ENCODE data around the gene LRP1B. TPM values are rescaled to one million over a fixed set of nuclear protein-coding genes. Genes with fewer than 3 reads are reported as not detected.

Gene LRP1B
- total RNA-seq, 4 donors from 2014 or later: 3.6 to 10.1 (median 6.1) TPM

GRCh38 chr2:141475801-141476200, 655.0 kb downstream of the LRP1B start:
- ATAC-seq (ENCODE audit: low FRiP score) (no peak), DNase-seq (ENCODE audit: low spot score) (no peak)
- TF ChIP-seq CTCF (IDR thresholded peaks at IDR 0.05): no peak

GRCh38 chr2:141468761-141469160, 662.1 kb downstream of the LRP1B start:
- DNase-seq (ENCODE audit: low spot score): no peak
- no peak for TF ChIP-seq CTCF (IDR thresholded peaks at IDR 0.05)
- ATAC-seq (ENCODE audit: low FRiP score): no peak

- DNase-seq (ENCODE audit: low spot score) (no peak), ATAC-seq (ENCODE audit: low FRiP score) (no peak)
- no peak for TF ChIP-seq CTCF (IDR thresholded peaks at IDR 0.05)
These were observed 663.5 kb downstream of the LRP1B start for GRCh38 chr2:141467331-141467730.

GRCh38 chr2:141464995-141465394, 665.8 kb downstream of the LRP1B start:
- no peak for DNase-seq (ENCODE audit: low spot score)
- no peak for TF ChIP-seq CTCF (IDR thresholded peaks at IDR 0.05)
- no peak for ATAC-seq (ENCODE audit: low FRiP score)

GRCh38 chr2:141458351-141458750, 672.5 kb downstream of the LRP1B start:
- DNase-seq (ENCODE audit: low spot score): no peak
- ATAC-seq (ENCODE audit: low FRiP score): no peak
- no peak for TF ChIP-seq CTCF (IDR thresholded peaks at IDR 0.05)

- DNase-seq (ENCODE audit: low spot score) (no peak), ATAC-seq (ENCODE audit: low FRiP score) (no peak)
- no peak for TF ChIP-seq CTCF (IDR thresholded peaks at IDR 0.05)
These were observed 674.9 kb downstream of the LRP1B start for GRCh38 chr2:141455877-141456276.

GRCh38 chr2:141455211-141455826, 675.5 kb downstream of the LRP1B start:
- DNase-seq (ENCODE audit: low spot score) (no peak), ATAC-seq (ENCODE audit: low FRiP score) (no peak)
- TF ChIP-seq CTCF (IDR thresholded peaks at IDR 0.05): no peak

Data from omental fat pad (tissue), 4 donors.